CD4-positive, alpha-beta T cell treated with Interleukin-15 for 1 hour (primary cell): Measurements from ENCODE around the gene CLDN18.

Experiments
- DNase-seq: peaks from one replicate; pipeline ENCODE4 v3.0.0-alpha.2; 2020

Gene CLDN18

DNA sequence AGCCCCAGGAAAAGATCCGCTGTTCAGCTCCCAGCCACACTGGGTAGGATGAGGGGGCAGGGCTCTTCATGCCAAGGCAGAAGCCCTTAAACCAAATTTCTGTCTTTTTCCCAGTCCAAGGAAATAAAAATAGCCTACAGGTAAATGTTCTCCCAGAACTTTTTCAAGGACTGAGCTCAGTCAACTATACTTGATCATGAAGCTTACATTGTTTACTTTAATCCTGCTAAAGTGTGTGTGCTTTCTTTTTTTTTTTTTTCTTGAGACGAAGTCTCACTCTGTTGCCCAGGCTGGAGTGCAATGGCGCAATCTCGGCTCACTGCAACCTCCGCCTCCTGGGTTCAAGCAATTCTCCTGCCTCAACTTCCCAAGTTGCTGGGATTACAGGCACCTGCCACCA, 17.9 kb downstream of the CLDN18 start:
- DNase-seq = no peak

DNA sequence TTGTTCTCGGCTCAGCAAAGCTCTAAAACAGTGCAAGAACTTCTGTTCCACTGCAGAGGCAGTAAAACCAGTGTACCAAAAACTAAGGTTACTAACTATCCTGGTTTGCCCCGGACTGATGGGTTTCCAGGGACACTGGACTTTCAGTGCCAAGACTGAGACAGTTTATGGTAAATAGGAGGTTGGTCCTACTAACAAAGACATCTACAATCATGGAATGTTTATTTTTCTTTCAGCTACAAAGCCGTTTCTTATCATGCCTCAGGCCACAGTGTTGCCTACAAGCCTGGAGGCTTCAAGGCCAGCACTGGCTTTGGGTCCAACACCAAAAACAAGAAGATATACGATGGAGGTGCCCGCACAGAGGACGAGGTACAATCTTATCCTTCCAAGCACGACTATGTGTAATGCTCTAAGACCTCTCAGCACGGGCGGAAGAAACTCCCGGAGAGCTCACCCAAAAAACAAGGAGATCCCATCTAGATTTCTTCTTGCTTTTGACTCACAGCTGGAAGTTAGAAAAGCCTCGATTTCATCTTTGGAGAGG, 20.8 kb downstream of the CLDN18 start:
- DNase-seq = no peak

DNA sequence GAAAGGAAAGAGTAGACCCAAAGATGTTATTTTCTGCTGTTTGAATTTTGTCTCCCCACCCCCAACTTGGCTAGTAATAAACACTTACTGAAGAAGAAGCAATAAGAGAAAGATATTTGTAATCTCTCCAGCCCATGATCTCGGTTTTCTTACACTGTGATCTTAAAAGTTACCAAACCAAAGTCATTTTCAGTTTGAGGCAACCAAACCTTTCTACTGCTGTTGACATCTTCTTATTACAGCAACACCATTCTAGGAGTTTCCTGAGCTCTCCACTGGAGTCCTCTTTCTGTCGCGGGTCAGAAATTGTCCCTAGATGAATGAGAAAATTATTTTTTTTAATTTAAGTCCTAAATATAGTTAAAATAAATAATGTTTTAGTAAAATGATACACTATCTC, 21.6 kb downstream of the CLDN18 start:
- no peak for DNase-seq

DNA sequence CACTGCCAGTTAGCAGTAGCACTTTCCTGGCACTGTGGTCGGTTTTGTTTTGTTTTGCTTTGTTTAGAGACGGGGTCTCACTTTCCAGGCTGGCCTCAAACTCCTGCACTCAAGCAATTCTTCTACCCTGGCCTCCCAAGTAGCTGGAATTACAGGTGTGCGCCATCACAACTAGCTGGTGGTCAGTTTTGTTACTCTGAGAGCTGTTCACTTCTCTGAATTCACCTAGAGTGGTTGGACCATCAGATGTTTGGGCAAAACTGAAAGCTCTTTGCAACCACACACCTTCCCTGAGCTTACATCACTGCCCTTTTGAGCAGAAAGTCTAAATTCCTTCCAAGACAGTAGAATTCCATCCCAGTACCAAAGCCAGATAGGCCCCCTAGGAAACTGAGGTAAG, 22.6 kb downstream of the CLDN18 start:
- DNase-seq = no peak

DNA sequence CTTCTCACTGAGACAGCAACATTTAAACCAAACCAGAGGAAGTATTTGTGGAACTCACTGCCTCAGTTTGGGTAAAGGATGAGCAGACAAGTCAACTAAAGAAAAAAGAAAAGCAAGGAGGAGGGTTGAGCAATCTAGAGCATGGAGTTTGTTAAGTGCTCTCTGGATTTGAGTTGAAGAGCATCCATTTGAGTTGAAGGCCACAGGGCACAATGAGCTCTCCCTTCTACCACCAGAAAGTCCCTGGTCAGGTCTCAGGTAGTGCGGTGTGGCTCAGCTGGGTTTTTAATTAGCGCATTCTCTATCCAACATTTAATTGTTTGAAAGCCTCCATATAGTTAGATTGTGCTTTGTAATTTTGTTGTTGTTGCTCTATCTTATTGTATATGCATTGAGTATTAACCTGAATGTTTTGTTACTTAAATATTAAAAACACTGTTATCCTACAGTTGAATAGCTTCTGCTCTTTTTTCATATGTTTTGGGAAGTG, 23.3 kb downstream of the CLDN18 start:
- no peak for DNase-seq

DNA sequence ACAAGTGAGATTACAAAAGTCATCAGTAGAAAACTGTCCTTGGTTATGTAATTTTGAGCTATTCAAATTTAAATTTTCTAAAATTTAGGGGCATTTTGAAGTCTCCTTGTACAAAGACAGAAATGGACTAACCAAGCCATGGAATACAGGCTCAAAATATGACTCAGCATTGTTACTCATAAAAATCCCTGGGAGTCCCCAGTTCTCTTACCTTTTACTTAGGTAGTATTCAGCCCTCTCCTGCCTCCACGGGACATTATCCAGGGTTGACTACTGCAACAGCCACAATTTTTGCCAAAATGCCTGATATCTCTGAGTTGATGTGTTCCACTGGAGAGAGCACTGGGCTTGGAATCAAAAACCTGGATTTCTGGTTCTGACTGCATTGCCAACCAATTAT, 25.0 kb downstream of the CLDN18 start:
- DNase-seq = no peak

DNA sequence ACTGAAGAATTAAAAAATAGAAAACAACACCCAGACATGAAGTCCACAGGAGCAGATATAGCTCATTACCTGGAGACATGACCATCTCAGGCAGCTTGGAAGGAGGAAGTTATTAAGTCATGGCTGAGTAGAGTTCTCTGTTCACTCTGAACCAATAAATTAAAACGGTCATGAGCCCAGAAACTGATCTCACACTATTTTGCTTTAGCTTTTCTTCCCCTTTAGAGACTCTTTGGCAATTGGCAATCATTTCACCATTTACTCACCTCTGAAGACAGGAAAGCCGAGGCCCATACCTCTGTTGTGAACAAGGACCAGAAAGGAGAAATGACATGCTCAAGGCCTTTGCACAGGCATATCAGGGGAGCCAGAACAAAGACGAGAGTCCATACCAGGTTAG, 26.6 kb downstream of the CLDN18 start:
- DNase-seq = no peak

DNA sequence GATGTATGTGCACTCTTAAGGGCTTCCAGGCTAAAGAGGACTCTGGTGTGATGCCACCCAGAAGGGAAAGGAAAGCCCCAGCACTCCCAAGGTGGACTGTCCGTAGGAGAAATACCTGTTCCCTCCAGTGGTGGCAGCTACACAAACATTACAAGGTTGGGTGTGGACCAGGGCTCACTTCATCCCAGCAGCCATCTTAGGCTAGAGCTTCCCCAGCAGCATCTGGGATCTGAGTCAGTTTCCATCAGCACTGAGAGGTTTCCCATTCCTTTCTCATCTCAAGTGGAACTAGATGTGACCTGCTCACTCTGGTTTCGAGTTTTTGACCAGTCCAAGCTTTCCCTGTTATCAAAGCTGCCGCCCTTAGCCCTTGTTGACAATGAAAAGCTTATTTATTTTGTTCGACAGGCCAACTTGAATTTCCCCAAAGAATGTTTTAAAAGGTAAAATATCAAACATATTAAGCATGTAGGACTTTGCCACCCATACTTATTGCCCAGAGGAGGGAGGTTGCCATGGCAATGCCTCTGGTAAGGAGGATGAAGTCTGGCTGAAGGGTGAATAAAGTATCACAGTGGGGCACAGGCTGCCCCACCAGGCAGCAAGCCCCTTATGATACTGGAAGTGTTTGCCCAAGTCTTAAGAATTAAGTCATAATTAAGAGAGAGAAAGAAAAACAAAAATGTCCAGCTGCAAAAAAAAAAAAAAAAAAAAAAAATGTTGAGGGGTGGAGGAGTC, 28.9 kb downstream of the CLDN18 start:
- no peak for DNase-seq

DNA sequence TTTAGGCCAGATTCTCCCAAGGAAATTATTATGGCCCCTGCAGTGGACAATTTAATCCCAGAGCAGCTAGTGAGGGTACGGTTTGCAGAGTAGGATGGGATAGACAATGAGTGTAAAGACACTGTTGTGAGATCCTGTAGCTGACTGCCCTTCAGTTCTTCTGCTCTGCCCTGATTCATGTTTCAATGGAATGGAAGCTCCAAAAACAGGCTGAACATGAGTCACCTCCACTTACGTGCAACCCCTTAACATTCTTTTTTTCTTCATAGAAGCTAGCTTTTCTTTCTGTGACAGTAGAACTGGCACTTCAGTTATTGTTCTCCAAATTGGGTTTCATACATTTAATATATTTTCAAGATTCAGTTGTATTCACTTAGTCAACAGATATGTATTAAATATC, 32.1 kb downstream of the CLDN18 start:
- DNase-seq = no peak

DNA sequence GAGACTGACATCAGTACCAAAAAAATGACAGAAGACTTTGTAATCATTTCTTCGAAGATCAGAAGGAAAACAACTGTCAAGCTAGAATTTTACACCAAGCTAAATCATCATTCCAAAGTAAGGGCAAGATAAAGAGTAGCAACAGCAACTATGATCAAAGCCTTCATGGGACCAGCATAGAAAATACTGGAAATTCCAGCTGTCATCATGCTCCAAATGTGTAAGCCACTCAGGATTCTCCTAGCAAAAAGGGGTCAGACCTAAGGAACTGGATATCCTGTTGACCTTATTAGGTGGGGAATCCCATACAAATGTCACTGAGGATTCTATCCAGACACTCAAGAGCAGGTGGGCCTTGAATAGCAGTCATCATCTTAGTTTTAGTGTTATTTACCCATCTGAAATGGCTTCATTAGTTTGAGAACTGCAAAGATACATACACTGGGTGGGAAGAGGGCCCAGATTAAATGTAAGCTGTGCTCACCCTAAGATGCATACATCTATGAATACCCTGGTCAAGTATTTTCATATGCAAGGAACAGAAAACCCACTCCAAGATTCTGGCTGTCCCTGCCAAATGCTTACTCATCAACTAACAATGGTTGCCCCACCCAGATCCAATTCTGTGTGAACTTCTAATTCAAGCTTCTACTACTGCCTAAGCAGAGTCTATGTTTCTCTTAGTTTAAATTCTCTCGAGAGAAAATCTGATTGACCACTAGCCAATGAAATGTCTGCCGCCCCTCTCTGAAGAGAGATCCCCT, 33.5 kb downstream of the CLDN18 start:
- DNase-seq = no peak

DNA sequence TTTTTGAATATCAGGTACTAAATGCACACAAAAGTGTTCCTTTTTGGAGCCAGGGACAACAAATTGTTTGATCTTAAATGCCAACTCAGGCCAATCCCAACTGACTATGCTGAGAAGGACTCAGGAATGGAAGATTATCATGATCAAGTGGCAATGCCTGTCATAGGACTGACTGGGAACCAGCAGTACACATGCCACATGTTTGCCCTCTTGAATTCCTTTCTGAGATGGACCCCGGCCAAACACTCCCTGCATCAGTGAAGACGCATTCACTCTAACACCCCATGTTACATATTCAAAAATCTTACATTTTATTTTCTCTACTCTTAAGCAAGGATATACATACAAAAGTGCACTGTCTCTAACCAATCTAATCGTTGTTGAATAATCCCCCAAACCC, 36.1 kb downstream of the CLDN18 start:
- no peak for DNase-seq

DNA sequence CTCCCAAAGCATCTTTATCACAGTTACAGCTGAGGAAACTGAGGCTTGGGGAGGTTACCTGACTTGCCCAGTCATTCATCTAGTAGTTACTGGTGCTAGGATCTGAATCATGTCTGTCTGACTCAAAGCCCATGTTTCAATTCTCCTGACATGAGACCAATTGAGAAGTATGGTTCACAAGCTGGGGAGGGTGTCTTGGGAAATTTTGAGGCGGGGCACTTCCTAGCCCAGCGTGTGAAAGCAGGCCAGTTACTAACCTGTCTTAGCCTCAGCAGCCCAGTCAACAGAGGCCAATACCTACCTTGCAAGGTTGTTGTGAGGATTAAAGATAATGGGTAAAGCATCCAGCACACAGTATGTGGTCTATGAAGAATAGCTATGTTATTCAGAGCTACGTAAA, 37.0 kb downstream of the CLDN18 start:
- DNase-seq = no peak

DNA sequence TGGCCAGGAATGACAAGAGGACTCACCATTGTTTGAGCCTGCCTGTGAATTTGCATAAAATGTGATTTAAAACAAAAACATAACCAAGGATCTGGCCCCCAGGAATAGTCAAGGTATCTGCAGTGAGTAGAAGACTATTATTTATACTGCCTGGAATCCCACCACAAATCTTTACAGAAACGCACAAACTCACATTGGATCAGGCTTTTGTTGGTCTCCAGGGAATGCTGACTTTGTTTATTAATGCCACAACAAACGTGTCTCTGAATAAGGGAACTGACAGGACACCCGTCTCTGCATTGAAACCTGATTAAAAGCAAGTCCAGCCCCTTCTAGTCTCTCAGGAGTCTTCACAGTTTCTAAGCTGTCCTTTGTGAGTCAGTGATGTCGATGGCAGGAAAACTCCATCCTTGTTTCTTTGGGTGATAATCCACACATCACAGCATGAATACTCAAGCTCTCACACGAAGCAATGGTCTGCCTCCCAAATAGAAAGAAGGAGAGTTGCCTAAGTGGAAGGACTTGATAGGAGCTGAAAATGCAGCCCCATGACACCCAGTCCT, 37.7 kb downstream of the CLDN18 start:
- no peak for DNase-seq

DNA sequence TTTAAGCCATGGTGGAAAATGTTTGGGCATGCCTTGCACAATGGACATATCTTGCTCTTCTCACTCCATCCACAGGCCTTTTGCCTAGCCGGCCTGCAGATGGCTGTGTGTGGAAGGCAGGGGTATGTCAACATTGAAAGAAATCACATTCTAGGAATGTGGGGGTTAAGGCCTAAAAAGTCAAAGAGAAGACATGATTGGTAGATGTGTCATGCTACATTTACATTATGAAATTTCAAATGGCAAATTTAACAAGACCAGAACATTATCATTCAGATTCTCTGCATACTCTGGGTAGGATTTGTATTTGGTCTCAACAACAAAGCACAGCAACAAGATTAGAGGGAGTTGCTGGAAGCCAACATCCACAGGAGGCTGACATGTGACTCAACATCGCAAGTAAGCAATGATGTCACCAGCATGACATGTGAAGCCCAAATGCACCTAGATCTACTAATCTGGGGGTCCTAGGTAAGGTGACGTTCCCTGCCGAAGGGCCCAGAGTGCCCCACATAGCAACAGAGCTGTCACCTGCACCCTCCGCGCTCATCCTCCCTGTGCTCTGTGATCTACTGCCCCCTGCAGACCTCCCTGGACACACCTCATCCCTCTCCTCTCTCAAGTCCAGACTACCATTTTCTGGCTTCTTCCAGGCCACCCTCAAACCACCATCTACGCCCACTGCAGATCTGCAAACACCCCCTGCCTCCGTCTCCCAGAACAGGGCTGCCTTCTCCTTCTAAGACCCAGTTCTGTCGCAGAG, 39.4 kb downstream of the CLDN18 start:
- no peak for DNase-seq

DNA sequence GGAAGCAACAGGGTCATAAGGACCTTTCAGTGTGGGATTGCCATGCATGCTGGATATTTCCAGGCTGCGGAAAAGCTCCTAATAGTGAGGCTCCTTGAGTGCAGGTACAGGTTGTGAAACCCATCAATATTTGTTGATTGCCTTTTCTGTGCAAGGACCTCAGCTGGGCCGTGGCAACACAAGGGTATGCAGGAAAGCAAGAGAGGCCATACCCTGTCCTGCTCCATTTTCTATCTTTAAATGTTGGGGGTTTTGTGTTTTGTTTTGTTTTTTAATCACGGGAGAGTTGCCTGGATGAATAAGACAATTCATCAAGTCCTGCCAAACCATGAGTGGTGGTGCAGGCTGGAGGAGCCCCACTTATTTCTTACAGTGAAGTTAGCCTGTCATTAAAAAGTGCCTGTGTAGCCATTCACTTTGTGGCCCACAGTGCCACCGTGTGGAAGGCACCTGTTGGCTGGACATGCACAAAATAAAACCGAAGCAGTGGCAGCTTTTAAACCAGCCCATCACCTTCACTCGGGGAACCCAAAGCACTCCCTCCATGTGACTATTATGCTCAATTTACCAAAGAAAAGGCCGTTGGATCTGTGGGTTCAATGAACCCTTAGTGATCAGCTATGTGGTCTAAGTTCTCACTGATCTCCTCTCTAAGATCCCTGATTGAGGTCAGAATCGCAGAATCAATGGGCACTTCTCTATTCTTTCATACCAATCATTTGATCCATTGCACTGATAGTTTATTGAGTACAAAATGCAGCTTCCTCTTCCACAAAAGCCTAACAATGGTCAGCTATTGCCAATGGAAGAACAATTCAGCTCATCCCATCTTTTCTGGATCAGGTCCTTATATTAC, 42.2 kb downstream of the CLDN18 start:
- no peak for DNase-seq

DNA sequence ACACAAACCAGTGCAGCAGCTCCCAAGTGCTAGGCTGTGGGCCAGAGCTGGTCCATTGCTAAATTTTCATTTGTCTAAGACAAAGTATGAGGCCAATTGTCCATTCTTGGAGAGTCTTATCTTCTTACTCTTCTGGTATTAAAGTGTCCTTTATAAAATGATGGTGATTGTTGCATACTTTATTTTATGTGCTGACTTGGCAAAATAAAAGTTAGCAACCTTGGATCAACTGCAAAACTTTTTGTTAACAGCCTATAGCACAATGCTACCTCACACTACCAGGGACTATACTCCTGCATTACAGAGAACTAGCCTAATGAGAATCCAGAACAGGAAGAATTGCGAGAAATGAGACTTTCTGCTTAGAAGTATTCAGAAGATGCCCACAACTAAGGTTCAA, 44.1 kb downstream of the CLDN18 start:
- no peak for DNase-seq

DNA sequence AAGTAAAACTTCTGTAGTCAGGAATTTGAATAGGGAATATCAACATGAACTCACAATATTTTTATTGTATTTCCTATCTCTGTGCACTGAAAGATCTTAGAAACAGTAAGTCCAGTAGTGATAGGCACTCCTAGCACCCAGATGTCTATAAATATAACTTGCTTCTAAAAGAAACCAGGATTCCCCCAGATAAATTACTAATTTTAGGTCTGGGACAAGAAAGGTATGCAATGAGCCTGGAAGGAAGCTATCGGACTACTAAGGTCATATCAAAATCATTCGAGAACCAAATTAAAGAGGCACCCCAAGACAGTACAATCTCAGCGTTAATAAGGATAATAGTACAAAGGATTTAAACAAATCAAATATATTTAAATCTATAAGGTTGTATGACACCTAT, 47.4 kb downstream of the CLDN18 start:
- no peak for DNase-seq

DNA sequence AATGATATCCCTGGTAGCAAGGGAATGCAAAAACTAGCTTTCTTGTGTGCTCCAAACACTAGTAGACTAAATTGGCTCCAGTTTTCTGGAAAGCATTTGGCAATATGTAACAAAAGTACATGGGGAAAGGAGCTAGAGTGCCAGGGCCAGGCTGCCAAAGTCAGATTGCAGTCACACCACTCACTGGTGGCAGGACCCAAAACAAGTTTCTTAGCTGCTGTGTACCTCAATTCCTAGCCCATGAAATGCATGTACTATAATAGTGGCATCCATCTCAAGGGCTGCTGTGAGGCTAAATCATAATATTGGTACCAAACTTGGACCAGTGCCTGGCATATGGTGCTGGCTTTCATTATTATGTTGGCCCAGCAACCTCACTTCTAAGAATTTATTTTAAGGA, 49.3 kb downstream of the CLDN18 start:
- no peak for DNase-seq

DNA sequence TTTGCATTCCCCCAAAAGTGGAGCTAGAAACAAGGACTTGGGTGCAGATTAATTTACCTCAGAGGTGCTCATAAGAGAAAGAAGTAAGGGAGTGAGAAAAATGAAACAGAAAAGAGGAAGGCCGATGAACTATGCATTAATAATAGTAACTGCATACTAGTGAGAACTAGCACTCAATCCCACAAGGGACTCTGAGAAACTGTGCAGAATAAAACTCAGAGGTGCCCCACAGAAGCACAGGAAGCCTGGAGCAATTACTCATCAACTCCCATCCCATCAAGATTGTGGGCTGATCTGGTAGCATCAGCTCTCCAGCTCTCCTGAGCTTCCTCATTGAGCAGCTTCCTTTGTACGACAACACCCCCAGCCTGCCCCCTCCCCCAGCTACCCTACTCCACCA, 50.8 kb downstream of the CLDN18 start:
- DNase-seq = no peak

DNA sequence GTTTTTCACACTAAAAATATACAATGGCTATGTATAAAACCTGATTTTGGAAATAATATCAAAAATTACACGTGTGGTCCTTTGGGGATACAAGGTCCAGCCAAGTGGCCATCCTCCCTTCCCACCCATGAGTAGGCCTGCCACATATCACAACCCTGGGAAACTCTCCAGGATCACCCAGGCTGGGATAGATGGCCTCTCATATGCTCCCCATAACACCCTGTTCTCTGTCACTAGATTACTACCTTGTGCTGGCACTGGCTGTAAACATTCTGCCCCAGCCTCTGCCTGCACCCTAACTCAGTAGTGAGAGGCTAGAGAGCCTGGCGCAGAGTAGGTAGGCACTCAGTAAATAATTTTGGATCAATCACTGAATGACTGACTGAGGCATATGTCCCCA, 52.1 kb downstream of the CLDN18 start:
- no peak for DNase-seq

DNA sequence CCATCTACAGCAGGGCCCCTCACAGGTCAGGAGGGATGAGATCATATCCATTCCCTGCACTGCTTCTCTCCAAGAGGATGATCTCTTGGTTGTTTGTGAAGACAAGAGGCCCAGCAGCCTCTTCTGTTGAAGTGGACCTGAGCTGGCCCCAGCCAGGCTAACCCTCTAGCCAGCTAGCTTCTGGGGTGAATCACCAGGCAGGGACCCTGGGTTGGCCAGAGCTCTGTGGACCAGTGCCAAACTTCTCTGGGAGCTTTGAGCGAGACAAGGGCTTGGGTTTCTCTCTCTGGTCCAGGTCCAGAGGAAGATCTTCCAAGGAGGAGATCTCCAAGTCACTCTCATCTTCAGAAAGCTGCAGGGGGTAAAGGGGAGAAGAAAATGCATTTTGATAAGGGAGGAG, 52.7 kb downstream of the CLDN18 start:
- DNase-seq = no peak

DNA sequence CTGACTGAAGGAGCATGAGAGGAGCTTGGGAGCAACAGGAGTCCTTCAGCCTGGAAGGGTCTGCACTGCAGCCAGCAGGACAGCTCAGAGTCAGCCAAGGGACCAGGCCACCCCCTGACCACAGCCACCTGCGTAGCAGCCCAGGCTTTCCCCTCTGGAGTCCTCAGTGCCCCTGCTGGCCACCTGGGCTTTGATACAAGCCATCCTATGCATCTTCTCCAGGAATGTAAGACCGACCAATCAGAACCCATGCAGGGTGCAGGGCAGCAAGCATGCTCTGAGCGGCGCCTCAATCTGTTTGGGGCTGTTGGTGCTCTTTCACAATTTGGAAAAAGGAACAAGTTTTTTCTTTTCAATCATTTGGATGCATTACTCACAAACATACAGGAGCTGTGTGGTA, 53.5 kb downstream of the CLDN18 start:
- no peak for DNase-seq
